SJCRH30 (cell line): Measurements from ENCODE around the gene LAMA3. TPM values are rescaled to one million over a fixed set of nuclear protein-coding genes. Genes with fewer than 3 reads are reported as not detected.

ENCODE experiments used
- DNase-seq, 2 experiments: peaks; one replicate each; pipeline ENCODE4 v3.0.0-alpha.2; 2015 to 2020
- H3K27ac ChIP-seq: fragments of 250-450 bp; sonication (Bioruptor Pico); 2 replicates; pipeline ENCODE4 v1.5.1; 2020; ENCODE audit warnings: mild to moderate bottlenecking, moderate library complexity
- H3K27me3 ChIP-seq: fragments of 250-450 bp; sonication (Bioruptor Pico); 2 replicates; pipeline ENCODE4 v1.5.1; 2020; ENCODE audit warnings: mild to moderate bottlenecking, moderate library complexity
- H3K36me3 ChIP-seq: fragments of 250-450 bp; sonication (Bioruptor Pico); 2 replicates; pipeline ENCODE4 v1.5.1; 2020; ENCODE audit warnings: mild to moderate bottlenecking, moderate library complexity
- H3K4me1 ChIP-seq: fragments of 250-450 bp; sonication (Bioruptor Pico); 2 replicates; pipeline ENCODE4 v1.5.1; 2020; ENCODE audit warnings: mild to moderate bottlenecking, moderate library complexity
- H3K4me3 ChIP-seq: fragments of 250-450 bp; sonication (Bioruptor Pico); 2 replicates; pipeline ENCODE4 v1.5.1; 2020; ENCODE audit warnings: mild to moderate bottlenecking, moderate library complexity
- H3K9me3 ChIP-seq: fragments of 250-450 bp; sonication (Bioruptor Pico); replicated peaks from 2 replicates; pipeline ENCODE4 v1.5.1; 2020; ENCODE audit warnings: mild to moderate bottlenecking, moderate library complexity
- total RNA-seq: library from RNA; depleted of rRNA; stranded (reverse); fragments of >200 nt; shearing (Covaris generic); gene quantifications from 2 replicates; pipeline ENCODE4 v1.2.3, GENCODE V29; 2014

Gene LAMA3
- total RNA-seq, 1 experiment from 2014 or later: 0.04 TPM

DNA sequence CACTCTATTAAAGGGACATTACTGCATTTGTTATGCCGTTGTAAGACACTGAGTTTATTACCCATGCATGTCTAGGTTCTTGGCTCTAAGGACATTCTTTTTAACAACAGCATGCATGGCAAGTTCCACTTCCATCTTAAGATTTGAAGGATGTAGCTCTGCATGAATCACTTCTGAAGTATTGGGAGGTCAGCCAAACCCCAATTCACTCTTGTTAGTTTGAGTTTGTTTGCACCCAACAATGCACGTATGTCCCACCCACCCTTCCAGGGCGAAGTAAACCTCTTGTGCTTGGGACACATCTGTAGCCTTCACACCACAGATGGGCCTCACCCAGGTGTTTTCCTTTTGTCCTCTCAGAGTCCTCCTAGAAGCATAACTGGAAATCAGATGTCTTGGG lies 5.6 kb upstream of the LAMA3 start:
- DNase-seq: no peak
- no peak overlapping the region for H3K27ac ChIP-seq
- H3K9me3 ChIP-seq: no peaks in the 10 kb centered on the region
- H3K4me3 ChIP-seq: no peak overlapping the region
- H3K36me3 ChIP-seq: no peaks in the 10 kb centered on the region
- H3K27me3 ChIP-seq: no peaks in the 10 kb centered on the region
- H3K4me1 ChIP-seq: no peaks in the 10 kb centered on the region

DNA sequence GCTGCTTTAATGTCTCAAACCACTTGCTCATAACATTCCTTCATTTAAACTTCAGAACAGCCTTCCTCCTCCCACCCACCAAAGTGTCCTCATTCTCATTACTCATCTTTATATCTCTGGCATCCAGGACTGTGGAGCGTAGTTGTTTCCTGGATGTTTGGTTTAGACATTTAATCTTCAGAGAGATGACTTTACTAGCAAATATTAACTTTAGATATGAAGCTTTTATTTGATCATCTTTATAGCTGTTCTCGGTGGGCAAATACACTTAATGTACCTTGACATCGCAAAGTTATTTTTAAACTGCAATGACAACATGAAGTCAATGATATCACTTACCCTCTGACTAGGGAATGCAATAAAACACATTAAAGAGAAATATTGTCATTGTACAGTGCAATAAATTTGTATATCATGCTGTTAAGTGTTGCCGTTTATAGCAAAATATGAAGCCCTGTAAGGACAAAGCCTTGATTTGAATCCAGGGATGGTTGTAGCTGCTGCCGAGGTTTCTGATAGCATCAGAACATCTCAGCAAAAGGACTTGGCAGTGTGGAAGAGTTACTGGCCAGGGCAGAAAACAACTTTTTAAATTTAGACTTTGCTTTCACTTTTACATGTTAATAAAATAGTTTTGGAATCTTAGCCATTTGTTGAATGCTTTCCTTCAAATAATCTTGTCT lies 4.6 kb upstream of the LAMA3 start:
- Histone ChIP-seq H3K27ac (no peak overlapping the region), H3K4me1 (no peaks in the 10 kb centered on the region), H3K4me3 (no peak overlapping the region), H3K36me3 (no peaks in the 10 kb centered on the region), H3K9me3 (no peaks in the 10 kb centered on the region), H3K27me3 (no peaks in the 10 kb centered on the region)
- DNase-seq: no peak

DNA sequence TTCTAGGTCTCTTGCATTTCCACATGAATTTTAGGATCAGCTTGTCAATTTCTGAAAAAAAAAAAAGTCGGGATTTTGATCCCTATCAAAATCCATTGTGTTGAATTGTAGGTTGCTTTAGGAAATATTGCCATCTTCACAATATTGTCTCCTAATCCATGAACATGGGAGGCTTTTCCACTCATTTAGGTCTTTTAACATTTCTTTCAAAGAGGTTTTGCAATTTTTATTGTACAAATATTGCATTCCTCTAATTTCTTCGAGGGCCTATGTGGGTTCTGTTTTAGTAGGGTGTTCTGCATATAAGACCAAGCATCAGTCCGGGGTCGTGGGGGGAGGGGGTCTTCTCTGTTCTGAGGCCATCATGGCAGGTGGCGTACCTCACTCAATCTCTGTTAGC lies 725 bp upstream of the LAMA3 start:
- H3K27me3 ChIP-seq: no peaks in the 10 kb centered on the region
- DNase-seq: no peak
- no peak overlapping the region for H3K4me3 ChIP-seq
- no peaks in the 10 kb centered on the region for H3K36me3 ChIP-seq
- no peaks in the 10 kb centered on the region for H3K9me3 ChIP-seq
- no peak overlapping the region for H3K27ac ChIP-seq
- no peaks in the 10 kb centered on the region for H3K4me1 ChIP-seq

DNA sequence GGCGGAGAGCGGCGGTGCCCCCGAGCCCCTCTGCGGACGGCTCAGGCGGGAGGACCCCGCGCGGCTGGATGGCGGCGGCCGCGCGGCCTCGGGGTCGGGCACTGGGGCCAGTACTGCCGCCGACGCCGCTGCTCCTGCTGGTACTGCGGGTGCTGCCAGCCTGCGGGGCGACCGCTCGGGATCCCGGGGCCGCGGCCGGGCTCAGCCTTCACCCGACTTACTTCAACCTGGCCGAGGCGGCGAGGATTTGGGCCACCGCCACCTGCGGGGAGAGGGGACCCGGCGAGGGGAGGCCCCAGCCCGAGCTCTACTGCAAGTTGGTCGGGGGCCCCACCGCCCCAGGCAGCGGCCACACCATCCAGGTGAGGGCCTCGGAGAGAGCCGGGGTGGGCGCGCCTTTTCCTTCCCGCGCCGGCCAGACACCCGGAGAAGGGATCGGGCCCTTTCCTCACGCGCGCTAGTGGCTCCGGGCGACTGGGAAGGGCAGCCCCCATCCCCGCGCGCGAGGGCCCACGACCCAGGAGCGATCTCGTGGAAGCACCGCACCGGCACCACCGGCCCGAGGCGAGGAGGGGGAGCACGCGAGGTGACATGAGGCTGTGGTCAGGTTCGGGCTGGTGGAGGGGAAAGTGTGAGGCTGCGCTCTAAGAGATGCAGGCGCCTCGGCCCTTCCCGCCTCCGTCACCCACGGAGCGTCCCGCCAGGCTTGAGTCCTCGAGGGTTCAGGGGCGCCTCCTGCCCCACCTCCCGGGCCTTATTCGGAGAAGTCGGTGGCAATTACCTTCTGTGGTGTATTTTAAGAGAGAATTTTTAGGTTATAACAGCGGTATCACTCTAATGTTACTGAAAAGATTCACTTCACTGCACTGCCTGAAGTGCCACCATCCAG lies 607 bp downstream of the LAMA3 start:
- Histone ChIP-seq H3K4me3 (no peak overlapping the region), H3K27me3 (no peaks in the 10 kb centered on the region), H3K4me1 (no peaks in the 10 kb centered on the region; the same call in 1 of the 2 replicates), H3K27ac (no peak overlapping the region), H3K36me3 (no peaks in the 10 kb centered on the region), H3K9me3 (no peaks in the 10 kb centered on the region)
- DNase-seq: no peak

DNA sequence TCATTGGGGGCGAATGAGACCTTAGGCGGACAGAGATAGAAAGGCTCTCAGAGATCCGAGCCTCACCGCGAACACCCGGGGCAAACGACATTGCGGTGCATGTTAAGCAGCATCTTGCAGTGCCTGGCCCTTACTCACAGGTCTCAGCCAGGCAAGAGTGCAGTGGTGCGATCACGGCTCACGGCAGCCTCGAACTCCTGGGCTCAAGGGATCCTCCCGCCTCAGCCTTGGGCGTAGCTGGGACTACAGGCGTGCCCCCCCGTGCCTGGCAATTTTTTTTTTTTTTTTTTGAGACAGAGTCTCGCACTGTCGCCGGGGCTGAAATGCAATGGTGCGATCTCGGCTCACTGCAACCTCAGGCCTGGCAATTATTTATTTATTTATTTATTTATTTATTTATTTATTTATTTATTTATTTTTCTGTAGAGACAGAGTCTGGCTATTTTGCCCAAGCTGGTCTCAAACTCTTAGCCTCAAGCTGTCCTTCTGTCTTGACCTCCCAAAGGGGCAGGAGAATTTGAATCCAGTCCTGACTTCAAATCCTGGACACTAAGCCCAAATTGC lies 1.3 kb downstream of the LAMA3 start:
- Histone ChIP-seq H3K27ac (no peak overlapping the region), H3K27me3 (no peaks in the 10 kb centered on the region), H3K4me3 (no peak overlapping the region), H3K36me3 (no peaks in the 10 kb centered on the region), H3K9me3 (no peaks in the 10 kb centered on the region), H3K4me1 (peaks cover 4% of the 10 kb centered on the region; the same call in 1 of the 2 replicates)
- no peak for DNase-seq

DNA sequence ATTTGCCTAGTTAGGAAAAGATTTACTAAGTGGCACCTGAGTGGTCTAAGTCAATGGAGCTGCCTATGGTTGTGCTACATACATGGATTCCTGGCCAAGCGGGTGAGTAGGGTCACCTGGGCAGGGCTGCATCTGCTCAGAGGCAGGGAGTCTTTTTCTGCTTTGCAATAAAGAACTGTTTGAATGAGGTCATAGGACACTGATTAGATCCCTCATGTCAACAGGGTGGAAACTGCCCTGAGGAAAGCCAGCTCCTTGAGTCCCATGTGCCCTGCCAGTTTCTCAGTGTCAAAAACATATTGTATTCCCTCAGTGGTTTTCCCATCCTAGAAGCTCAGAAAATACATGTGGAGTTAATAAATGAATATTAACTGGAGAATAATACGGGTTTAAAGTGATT lies 4.6 kb downstream of the LAMA3 start:
- no peak overlapping the region for H3K27ac ChIP-seq
- no peaks in the 10 kb centered on the region for H3K36me3 ChIP-seq
- H3K4me3 ChIP-seq: no peak overlapping the region
- H3K9me3 ChIP-seq: no peaks in the 10 kb centered on the region
- H3K4me1 ChIP-seq: peaks cover 4% of the 10 kb centered on the region; the same call in 1 of the 2 replicates
- DNase-seq: no peak
- H3K27me3 ChIP-seq: no peaks in the 10 kb centered on the region

DNA sequence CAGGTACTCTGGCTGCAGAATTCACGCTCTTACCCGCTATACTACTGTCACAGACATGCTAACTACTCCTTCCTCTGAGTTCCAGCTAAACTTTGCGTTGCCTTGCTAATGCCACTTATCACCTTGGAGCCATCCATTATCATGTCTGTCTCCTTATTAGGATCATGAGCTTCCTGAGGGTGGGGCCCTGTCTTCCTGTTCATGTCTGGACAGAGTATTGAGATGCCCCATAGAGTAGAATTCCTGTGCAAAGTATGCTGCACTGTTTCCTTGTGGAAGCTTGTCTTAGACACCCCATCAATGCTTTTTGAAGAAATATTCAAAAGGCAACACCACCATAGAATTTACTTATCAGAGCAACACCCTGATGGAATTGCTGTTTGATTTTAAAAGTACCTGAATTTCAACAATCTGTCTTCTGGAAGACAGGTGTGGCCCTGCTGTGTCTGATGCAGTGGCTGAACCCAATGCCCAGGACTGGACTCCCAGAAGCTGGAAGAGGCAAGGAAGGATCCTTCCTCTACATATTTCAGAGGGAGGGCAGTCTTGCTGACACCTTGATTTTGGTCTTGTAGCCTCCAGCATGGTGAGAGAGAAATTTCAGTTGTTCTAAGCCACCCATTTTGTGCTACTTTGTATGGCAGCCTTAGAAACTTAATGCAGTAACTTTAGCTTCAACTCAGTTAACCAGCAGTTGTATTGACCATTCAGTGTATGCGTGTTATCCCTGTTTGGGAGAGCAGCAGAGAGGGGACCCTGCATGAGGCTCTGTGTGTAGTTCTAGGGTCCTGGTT lies 5.6 kb downstream of the LAMA3 start:
- no peaks in the 10 kb centered on the region for H3K9me3 ChIP-seq
- no peaks in the 10 kb centered on the region for H3K36me3 ChIP-seq
- H3K27ac ChIP-seq: no peak overlapping the region
- DNase-seq: no peak
- no peak overlapping the region for H3K4me3 ChIP-seq
- H3K27me3 ChIP-seq: no peaks in the 10 kb centered on the region
- H3K4me1 ChIP-seq: peaks cover 4% of the 10 kb centered on the region; the same call in 1 of the 2 replicates

DNA sequence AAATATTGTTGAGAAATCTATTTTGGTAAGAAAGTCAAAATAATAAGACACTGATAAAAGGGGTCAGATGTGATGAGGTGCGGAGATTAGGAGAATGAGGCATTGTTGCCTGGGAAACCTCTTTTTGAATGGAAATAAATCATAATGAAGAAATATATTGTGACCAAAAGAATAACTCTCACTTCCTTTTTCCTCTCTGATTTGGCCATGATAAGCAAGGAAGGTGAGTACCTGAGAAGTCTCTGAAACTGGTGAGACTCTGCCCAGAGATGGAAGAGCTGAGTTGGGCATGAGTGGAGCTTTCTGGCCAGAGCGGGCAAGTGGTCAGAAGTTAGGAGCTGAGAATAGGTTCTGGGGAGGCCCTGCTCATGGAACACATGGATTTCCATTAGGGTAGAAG lies 11.8 kb downstream of the LAMA3 start:
- H3K27ac ChIP-seq: no peak overlapping the region
- no peaks in the 10 kb centered on the region for H3K36me3 ChIP-seq
- no peak for DNase-seq
- H3K9me3 ChIP-seq: no peaks in the 10 kb centered on the region
- H3K27me3 ChIP-seq: no peaks in the 10 kb centered on the region
- no peaks in the 10 kb centered on the region for H3K4me1 ChIP-seq
- H3K4me3 ChIP-seq: no peak overlapping the region

DNA sequence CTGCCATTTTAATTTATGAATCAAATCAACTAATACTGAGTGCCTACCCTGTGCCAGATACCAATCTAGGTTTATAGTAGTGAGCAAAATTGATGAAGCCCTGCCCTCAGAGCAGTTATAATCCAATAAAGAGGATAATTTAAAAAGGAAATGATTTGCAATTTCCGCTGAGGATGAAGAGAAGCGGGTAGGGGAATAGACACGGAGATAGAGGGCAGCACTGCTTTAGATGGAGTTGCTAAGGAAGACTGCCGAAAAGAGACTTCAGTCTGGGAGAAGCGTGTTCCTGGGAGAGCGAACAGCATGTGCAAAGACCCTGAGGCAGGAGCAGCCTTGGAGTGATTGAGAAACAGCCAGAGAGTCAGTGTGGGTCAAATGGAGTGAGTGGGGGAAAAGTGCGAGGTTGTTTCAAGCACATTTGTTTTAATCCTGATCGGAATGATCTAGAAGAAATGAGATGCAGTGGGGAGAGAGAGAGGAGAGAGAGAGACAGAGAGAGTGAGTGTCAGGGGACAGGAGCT lies 12.4 kb downstream of the LAMA3 start:
- Histone ChIP-seq H3K4me1 (no peaks in the 10 kb centered on the region), H3K27me3 (no peaks in the 10 kb centered on the region), H3K9me3 (no peaks in the 10 kb centered on the region), H3K4me3 (no peak overlapping the region), H3K36me3 (no peaks in the 10 kb centered on the region), H3K27ac (no peak overlapping the region)
- DNase-seq: no peak

DNA sequence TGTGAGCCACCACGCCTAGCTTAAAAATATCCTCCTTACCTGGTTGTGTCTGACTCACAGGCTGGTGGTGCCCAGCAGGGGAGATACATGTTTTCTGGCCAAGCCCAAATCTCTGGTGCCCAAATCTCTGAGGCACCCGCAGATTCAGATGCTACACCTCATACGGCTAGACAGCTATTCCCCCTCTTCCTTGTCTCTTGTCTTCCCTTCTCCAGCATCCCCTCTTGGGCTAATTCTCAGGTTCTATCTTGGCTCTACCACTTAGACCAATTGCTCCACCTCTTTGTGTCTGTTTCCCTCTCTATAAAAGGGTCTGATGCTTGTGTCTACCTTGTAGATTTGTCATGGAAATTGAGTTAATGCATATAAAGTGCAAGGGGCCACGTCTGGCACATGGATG lies 13.4 kb downstream of the LAMA3 start:
- Histone ChIP-seq H3K4me3 (no peak overlapping the region), H3K4me1 (no peaks in the 10 kb centered on the region), H3K9me3 (no peaks in the 10 kb centered on the region), H3K27me3 (no peaks in the 10 kb centered on the region), H3K27ac (no peak overlapping the region), H3K36me3 (no peaks in the 10 kb centered on the region)
- no peak for DNase-seq

DNA sequence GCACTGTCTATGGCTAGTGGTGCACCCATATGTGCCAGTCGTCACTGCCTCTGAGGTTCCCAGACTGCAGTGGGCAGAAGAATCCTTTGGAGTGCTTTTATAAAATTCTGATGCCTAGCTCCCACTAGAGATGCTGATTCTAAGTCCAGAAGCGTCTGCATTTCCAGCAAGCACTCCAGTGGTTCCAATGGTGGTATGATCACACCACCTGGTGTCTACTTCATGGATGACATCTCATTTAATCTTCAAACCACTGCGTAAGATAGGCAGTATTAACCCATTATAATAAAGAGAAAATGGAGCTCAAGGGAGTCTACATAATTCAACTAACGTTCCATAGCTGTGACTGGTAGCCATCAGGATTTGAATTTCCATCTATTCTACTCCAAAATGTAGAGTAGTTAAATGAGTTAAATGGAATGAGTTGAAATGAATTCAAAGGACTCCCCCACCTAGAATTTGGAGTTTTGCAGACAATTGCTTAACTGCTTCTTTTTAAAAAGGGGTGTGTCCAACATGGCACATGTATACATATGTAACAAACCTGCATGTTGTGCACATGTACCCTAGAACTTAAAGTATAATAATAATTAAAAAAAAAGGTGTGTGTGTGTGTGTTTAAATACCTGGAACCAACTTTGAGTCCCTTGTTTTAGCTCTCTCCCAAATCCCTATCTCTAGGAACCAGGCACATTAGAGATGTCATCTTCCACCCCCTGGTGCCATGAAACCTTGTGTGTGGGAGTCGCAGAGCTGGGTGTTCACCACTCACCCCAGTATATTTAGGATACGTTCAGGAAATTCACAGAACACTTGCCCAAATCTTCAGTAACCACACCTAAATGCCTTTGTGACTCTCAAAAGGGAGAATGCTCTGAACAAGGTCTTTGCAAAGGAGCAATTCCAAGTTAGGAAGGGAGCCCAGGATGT lies 14.1 kb downstream of the LAMA3 start:
- peak in 1 of 2 experiments; percentile 35 for DNase-seq
- H3K4me3 ChIP-seq: no peak overlapping the region
- H3K36me3 ChIP-seq: no peaks in the 10 kb centered on the region

DNA sequence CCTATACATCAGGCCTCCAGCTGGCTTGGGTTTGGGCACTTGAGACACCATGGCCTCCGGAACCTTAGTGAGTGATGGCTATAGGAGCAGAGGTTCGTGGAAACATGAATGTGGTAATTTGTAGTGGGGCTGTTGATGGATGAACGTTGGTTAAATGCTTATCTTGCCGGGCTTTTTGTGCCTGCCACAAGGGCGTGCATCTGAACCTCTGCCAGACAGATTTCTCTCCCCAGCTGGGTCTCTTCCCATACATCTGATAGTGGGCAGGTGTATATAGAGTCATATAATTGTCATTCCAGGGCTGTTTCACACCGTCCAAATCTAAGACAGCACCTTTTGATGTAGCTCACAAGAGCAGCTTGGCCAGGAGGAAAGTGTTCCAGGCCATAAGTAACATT lies 14.7 kb downstream of the LAMA3 start:
- Histone ChIP-seq H3K27me3 (no peaks in the 10 kb centered on the region), H3K4me3 (no peak overlapping the region), H3K27ac (no peak overlapping the region), H3K9me3 (no peaks in the 10 kb centered on the region), H3K4me1 (no peaks in the 10 kb centered on the region), H3K36me3 (no peaks in the 10 kb centered on the region)
- DNase-seq: no peak

More for the DNA sequence above, 14.1 kb downstream of the LAMA3 start:
- H3K27ac ChIP-seq: no peak overlapping the region
- H3K4me1 ChIP-seq: no peaks in the 10 kb centered on the region
- no peaks in the 10 kb centered on the region for H3K9me3 ChIP-seq
- H3K27me3 ChIP-seq: no peaks in the 10 kb centered on the region

DNA sequence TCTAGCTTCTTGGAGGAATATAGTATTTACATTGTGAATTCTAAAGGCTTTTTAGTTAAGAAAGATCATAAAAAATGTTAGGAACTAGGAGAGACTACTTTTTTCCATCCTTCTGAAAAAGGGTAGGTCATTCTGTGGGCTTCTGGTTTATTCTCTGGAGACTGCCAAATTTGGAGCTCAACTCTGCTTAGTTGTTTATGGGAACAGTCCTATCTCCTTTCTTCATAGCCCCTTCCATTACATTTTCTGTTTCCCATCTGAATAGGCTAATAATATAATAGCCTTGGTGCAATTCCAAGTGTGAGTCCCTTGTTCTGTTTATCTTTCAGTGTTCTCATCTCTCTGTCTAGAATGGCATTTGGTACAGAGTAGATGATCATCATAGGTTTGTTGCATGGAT lies 15.6 kb downstream of the LAMA3 start:
- H3K36me3 ChIP-seq: no peaks in the 10 kb centered on the region
- H3K27ac ChIP-seq: no peak overlapping the region
- H3K4me3 ChIP-seq: no peak overlapping the region
- DNase-seq: no peak
- no peaks in the 10 kb centered on the region for H3K27me3 ChIP-seq
- no peaks in the 10 kb centered on the region for H3K4me1 ChIP-seq
- no peaks in the 10 kb centered on the region for H3K9me3 ChIP-seq
